ENCODE data around the gene TMEM72.

DNA sequence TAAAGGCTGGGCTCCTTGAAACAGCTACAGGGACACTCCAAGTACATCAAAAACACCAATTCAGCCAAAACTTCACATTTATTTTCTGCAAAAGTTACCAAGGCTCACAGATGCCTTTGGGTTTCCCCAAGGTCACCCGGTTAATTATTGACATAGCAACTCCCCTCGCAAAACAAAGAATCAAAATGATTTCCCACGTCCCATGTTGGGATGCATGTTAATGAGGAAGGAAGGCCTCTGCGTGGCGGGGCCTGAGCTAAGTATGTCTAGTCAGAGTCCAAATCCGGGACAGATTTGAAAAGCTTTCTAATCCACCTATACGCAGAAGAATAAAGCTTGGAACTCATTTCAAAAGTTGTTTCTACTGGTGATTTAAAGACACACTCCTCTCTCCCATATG lies 535 bp upstream of the TMEM72 start:
- TF ChIP-seq, protein P1, sequence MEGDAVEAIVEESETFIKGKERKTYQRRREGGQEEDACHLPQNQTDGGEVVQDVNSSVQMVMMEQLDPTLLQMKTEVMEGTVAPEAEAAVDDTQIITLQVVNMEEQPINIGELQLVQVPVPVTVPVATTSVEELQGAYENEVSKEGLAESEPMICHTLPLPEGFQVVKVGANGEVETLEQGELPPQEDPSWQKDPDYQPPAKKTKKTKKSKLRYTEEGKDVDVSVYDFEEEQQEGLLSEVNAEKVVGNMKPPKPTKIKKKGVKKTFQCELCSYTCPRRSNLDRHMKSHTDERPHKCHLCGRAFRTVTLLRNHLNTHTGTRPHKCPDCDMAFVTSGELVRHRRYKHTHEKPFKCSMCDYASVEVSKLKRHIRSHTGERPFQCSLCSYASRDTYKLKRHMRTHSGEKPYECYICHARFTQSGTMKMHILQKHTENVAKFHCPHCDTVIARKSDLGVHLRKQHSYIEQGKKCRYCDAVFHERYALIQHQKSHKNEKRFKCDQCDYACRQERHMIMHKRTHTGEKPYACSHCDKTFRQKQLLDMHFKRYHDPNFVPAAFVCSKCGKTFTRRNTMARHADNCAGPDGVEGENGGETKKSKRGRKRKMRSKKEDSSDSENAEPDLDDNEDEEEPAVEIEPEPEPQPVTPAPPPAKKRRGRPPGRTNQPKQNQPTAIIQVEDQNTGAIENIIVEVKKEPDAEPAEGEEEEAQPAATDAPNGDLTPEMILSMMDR (IDR thresholded peaks at IDR 0.05), result no peak
- no peak for TF ChIP-seq POLR2A (IDR thresholded peaks at IDR 0.05)

Measured in lower leg skin (tissue), 3 donors.